ENCODE data around the gene MFSD8.

DNA sequence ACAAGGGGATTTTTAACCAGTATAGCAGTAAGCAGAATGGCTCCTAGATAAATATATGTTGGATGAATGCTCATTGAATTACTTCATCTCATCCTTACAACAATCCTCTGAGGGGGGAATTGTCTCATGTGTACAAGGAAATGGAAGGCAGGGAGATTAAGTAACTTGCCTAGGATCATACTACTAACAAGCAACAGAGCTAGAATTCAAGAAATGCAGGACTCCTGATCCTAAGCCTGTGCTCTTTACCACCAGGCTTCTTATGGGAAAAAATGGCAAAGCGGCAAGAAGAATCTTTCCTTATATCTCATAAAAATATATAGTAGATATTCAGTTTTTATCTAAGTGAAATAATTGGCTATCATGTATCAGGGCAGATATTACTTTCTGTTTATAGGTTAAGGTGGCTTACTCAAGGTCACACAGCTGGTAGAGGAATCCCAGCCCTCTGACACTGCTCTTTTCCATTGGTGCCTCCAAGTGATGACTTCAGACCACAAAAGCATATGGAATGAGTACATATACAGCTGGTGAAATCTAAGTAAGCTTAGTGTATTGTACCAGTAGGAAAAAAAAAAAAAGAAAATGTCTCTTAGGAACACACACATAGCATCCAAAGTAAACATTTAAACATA is 2.3 kb upstream of the MFSD8 start:
- TF ChIP-seq, protein P1, sequence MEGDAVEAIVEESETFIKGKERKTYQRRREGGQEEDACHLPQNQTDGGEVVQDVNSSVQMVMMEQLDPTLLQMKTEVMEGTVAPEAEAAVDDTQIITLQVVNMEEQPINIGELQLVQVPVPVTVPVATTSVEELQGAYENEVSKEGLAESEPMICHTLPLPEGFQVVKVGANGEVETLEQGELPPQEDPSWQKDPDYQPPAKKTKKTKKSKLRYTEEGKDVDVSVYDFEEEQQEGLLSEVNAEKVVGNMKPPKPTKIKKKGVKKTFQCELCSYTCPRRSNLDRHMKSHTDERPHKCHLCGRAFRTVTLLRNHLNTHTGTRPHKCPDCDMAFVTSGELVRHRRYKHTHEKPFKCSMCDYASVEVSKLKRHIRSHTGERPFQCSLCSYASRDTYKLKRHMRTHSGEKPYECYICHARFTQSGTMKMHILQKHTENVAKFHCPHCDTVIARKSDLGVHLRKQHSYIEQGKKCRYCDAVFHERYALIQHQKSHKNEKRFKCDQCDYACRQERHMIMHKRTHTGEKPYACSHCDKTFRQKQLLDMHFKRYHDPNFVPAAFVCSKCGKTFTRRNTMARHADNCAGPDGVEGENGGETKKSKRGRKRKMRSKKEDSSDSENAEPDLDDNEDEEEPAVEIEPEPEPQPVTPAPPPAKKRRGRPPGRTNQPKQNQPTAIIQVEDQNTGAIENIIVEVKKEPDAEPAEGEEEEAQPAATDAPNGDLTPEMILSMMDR (IDR thresholded peaks at IDR 0.05; ENCODE audit: low read depth, low read length, poor library complexity, severe bottlenecking) = no peak
- TF ChIP-seq EZH2phosphoT487 (IDR thresholded peaks at IDR 0.05; ENCODE audit: borderline replicate concordance, low read length) = no peak

Data from DOHH2 (cell line).